NT2/D1 (cell line): ENCODE measurements around the gene POLD4.

Experiments
- DNase-seq: peaks from one replicate; pipeline ENCODE4 v3.0.0-alpha.2; 2011; ENCODE audit warnings: low read depth, low spot score
- H3K27me3 ChIP-seq: 2 replicates; pipeline ENCODE4 v1.6.0; 2011; ENCODE audit warnings: mild to moderate bottlenecking; ENCODE audit not compliant: insufficient read length, insufficient read depth
- H3K36me3 ChIP-seq: 2 replicates; pipeline ENCODE4 v1.6.1; 2011; ENCODE audit warnings: mild to moderate bottlenecking, low read length, mixed read lengths; ENCODE audit not compliant: insufficient read depth, insufficient read length
- H3K4me1 ChIP-seq: 2 replicates; pipeline ENCODE4 v1.5.1; 2011; ENCODE audit not compliant: insufficient read depth, insufficient read length
- H3K4me3 ChIP-seq: 2 replicates; pipeline ENCODE4 v1.5.1; 2011; ENCODE audit warnings: low read depth; ENCODE audit not compliant: insufficient read length
- H3K9ac ChIP-seq: 2 replicates; pipeline ENCODE4 v1.6.0; 2011; ENCODE audit warnings: low read depth; ENCODE audit not compliant: insufficient read length
- H3K9me3 ChIP-seq: 2 replicates; pipeline ENCODE4 v1.5.1; 2011; ENCODE audit warnings: mild to moderate bottlenecking, low read length; ENCODE audit not compliant: insufficient read depth
- SUZ12 ChIP-seq: IDR thresholded peaks from 2 replicates; pipeline ENCODE4 v1.6.1; 2011; ENCODE audit not compliant: insufficient read length, insufficient read depth; ENCODE audit errors: extremely low read depth
- YY1 ChIP-seq: IDR thresholded peaks from 2 replicates; pipeline ENCODE4 v1.6.1; 2011; ENCODE audit not compliant: insufficient read length, insufficient read depth
- ZNF274 ChIP-seq: IDR thresholded peaks from 2 replicates; pipeline ENCODE4 v1.6.1; 2011; ENCODE audit warnings: mild to moderate bottlenecking, low read depth, low read length

POLD4 gene

DNA sequence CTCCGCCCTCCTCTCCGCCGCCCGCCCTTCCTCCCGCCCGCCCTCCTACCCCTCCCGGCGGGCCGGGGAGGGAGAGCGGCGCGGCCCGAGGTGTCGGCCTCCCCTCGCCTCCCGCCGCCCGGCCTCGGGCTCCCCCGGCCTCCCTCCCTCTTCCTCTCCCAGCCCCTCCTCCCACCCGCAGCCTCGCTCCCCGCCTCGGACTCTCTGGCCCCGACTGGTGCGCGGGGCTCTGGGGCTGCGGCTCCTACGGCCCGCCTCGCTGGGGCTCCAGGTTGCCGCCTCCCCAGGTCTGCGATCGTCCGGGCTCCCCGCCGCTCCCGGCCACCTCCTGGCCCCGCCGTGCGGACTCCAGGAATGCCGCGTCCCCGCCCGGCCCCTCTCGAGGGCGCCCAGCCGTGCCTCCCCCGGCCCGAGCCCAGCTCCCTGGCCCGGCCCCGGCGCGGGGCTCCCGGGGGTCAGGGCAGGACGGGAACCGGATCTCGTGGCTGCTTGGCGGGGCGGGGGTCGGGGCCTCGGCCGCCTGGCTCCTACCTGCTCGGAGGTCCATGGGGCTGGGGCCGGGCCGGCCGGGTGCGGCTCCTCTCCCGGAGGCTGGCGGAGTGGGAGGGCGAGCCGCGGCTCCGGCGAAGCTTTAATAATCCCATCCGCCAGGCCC, 19.8 kb upstream of the POLD4 start, which contains the start of gene CLCF1:
TSS of gene CLCF1 (minus strand) at position 606 of the 655 bp plus-strand sequence. CDS start at position 547, 59 bp downstream.
- H3K4me3 ChIP-seq = peak within 1 kb of the TSS; percentile 62
- no peak for TF ChIP-seq ZNF274
- TF ChIP-seq YY1 = no peak
- no peak for TF ChIP-seq SUZ12
- DNase-seq = no peak
- peaks cover 42% of the 10 kb centered on the region for H3K4me1 ChIP-seq
- H3K9me3 ChIP-seq = no peaks in the 10 kb centered on the region
- peak within 1 kb of the TSS; percentile 87 for H3K9ac ChIP-seq
- H3K27me3 ChIP-seq = peaks cover 30% of the 10 kb centered on the region
- H3K36me3 ChIP-seq = peaks cover 12% of the 10 kb centered on the region

DNA sequence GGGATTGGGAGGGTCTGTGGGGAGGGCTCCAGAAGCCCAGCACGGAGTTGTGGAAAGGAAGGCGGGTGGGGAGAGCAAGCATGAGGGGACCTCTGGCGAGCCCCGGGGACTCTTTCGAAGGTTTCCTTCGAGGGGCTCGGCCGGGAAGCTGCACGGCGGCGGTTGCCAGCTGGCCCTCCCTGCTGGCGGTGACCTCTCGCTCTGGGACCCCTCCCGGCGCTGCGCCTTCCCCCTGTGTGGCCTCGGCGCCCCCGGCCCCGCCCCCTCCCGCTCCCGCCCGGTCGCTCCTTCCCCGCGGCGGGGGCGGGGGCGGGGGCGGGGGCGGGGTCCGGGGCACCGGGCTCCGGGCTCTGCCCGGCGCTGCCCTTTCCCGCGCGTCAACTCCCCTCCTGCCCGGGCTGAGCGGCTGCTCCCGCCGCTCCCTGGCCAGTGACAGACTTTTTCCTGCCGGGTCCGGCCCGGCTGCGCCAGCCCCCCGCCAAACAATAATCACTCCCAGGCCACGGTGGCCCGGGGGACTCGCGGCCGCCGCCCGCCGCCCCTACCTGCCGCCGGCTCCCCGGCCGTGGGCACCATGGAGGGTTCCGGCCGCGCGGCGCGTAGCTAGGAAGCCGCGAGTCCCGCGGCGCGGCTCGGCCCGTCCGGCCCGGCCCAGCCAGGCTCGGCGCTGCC, 19.1 kb upstream of the POLD4 start:
- Histone ChIP-seq H3K27me3 (peaks cover 28% of the 10 kb centered on the region), H3K36me3 (peaks cover 17% of the 10 kb centered on the region), H3K4me3 (peak overlapping the region; percentile 62), H3K9ac (peak overlapping the region; percentile 87), H3K4me1 (peaks cover 37% of the 10 kb centered on the region), H3K9me3 (no peaks in the 10 kb centered on the region)
- TF ChIP-seq YY1 (no peak), ZNF274 (no peak), SUZ12 (no peak)
- DNase-seq = no peak

DNA sequence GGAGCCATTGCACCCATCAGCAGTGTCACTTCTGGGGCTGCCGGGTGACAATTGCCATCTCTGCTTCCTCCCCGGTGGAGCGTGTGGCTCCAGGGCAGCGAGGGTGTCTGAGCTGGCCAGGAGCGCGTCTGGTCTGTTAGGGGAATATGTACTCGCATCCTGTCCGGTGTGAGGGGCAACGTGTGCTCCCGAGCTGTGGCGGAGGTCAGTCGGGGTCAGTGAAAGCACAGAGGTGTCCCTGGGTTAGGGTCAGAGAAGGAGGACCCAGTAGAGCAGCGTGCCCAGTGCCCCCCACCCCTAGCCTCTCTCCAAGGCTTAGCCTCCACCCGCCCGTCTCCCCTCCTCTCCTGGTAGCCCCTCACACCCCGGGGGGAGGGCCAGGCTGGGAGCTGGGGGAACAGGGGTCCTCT, 18.6 kb upstream of the POLD4 start:
- Histone ChIP-seq H3K4me3 (peak overlapping the region; percentile 57), H3K9ac (peak overlapping the region; percentile 82), H3K4me1 (peaks cover 32% of the 10 kb centered on the region), H3K9me3 (no peaks in the 10 kb centered on the region), H3K27me3 (peaks cover 23% of the 10 kb centered on the region), H3K36me3 (peaks cover 17% of the 10 kb centered on the region)
- DNase-seq = no peak
- TF ChIP-seq ZNF274 (no peak), SUZ12 (no peak), YY1 (no peak)

DNA sequence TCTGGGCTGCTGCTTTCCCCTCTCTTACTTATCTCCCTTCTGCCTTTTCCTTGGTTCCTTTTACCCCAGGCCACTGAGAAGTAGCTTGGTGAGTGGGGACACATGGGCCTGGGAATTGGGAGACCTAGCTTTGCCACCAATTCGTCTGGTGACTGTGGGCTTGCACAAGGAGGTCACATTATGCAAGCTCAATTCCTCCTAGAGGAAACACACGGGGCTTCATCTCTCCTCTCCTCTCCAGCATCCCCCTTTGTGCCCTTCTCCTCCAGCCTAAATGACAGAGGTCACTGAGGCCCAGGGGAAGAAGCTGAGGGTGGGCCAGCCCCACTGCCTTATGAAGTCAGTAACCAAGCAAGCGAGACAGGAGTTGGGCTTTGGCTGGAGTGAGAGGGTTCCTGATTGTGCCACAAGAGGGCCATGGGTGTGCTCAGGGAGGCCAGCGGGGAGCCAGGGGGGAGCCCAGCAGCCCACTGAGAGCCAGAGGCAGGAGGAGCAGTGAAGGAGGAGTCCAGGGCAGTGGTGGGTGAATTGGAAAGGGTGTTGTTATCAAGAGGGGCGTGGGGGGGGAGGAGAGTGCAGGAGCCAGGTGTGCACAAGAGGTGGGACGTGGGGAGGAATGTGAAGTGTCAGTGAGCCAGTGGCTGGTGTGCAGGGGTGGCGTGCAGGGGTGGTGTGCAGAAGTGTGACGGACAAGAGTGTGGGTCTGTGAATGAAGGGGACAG, 18.0 kb upstream of the POLD4 start:
- Histone ChIP-seq H3K4me3 (peak overlapping the region; percentile 57), H3K4me1 (peaks cover 30% of the 10 kb centered on the region), H3K9me3 (no peaks in the 10 kb centered on the region), H3K9ac (peak overlapping the region; percentile 82), H3K27me3 (peaks cover 18% of the 10 kb centered on the region), H3K36me3 (peaks cover 17% of the 10 kb centered on the region)
- DNase-seq = no peak
- no peak for TF ChIP-seq YY1
- no peak for TF ChIP-seq ZNF274
- no peak for TF ChIP-seq SUZ12

GRCh38 chr11:67370351-67371076, 17.2 kb upstream of the POLD4 start:
- peaks cover 12% of the 10 kb centered on the region for H3K27me3 ChIP-seq
- no peak for DNase-seq
- H3K36me3 ChIP-seq = peaks cover 23% of the 10 kb centered on the region
- no peak overlapping the region for H3K4me3 ChIP-seq
- no peaks in the 10 kb centered on the region for H3K9me3 ChIP-seq
- peak overlapping the region; percentile 82 for H3K9ac ChIP-seq
- H3K4me1 ChIP-seq = peaks cover 24% of the 10 kb centered on the region
- TF ChIP-seq YY1 (no peak), ZNF274 (no peak), SUZ12 (no peak)

DNA sequence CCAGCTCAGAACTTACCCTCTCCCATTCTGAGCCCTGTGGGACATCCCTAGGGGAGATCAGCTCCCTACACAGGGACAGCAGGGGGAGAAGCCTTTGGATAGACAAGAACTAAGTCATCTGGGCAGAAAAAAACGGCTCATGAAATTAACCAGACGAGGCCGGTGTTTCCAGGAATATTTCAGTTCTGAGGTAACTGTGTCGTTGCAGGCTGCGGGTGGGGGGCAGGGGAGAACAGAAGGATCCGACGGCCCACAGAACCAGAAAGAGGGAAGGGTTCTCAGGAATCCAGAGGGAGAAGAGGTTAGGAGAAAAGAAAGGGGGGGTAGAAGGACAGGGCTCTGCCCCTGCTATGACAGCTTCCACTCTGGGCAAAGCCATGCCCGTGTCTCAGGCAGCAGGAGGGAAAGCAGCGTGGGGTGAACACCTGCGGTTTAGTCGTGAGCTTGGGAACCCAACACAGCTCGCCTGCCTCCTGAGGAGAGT, 16.5 kb upstream of the POLD4 start:
- DNase-seq = no peak
- peaks cover 17% of the 10 kb centered on the region for H3K27me3 ChIP-seq
- H3K4me1 ChIP-seq = peaks cover 23% of the 10 kb centered on the region
- TF ChIP-seq SUZ12 (no peak), YY1 (no peak), ZNF274 (no peak)
- peaks cover 30% of the 10 kb centered on the region for H3K36me3 ChIP-seq
- no peak overlapping the region for H3K4me3 ChIP-seq
- H3K9me3 ChIP-seq = no peaks in the 10 kb centered on the region
- H3K9ac ChIP-seq = no peak overlapping the region

DNA sequence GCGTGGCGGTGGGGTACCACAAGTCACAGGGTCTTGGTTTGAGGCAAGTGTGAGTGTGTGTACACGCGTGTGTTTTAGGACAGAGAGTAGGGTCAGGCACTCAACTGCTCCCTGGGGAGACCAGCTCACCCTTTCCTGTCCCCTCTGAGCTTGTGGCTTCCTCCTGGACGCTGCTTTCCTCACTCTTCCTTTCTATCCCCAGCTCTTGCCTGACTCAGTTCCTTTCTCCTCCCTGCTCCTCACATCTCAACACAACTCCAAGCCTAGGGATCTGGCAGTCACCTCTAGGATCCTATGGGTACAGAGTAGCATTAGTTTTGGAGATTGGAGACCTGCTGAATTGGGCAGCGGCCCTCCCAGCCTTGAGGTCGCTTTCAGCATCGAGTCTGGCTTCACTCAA, 15.9 kb upstream of the POLD4 start:
- peaks cover 19% of the 10 kb centered on the region for H3K4me1 ChIP-seq
- DNase-seq = no peak
- no peak overlapping the region for H3K4me3 ChIP-seq
- H3K36me3 ChIP-seq = peaks cover 36% of the 10 kb centered on the region
- TF ChIP-seq YY1 (no peak), SUZ12 (no peak), ZNF274 (no peak)
- no peaks in the 10 kb centered on the region for H3K9me3 ChIP-seq
- H3K9ac ChIP-seq = no peak overlapping the region
- peaks cover 18% of the 10 kb centered on the region for H3K27me3 ChIP-seq
